ENCODE data around the gene CYTH1.
A peak's percentile ranks its signal among the peaks of the same experiment; 100 is the strongest.
"Not testable (repeated sequence)": the region's sequence is repeated elsewhere in the genome, so short reads cannot be mapped to it uniquely, and the experiment has no call there.

Gene CYTH1

DNA sequence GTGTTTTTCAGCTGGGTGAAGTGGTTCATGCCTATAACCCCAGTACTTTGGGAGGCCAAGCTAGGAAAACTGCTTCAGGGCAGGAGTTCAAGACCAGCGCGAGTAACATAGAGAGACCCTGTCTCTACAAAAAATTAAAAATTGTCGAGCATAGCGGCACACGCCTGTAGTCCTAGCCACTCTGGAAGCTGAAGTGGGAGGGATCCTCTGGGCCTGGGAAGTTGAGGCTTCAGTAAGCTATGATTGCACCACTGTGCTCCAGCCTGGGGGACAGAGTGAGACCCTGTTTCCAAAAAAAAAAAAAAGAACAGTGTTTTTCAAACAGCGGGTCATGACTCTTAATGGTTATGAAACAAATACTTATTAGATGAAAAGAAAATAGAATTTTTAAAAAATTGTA lies 2.3 kb upstream of the CYTH1 start:
- H3K4me1 ChIP-seq (ENCODE audit: control insufficient read depth, low read depth, low read length) = no peaks in the 10 kb centered on the region
- no peaks in the 10 kb centered on the region for H3K9me3 ChIP-seq (ENCODE audit: control insufficient read depth, low read depth, low read length)
- no peak overlapping the region for H3K4me3 ChIP-seq (ENCODE audit: low read length)
- no peak overlapping the region for H3K27ac ChIP-seq (ENCODE audit: low read length)
- no peaks in the 10 kb centered on the region for H3K36me3 ChIP-seq (ENCODE audit: control insufficient read depth, low read depth, low read length)
- H3K9ac ChIP-seq (ENCODE audit: low read length) = no peak overlapping the region
- H3K27me3 ChIP-seq (ENCODE audit: control insufficient read depth, insufficient read depth, low read length) = no peaks in the 10 kb centered on the region

DNA sequence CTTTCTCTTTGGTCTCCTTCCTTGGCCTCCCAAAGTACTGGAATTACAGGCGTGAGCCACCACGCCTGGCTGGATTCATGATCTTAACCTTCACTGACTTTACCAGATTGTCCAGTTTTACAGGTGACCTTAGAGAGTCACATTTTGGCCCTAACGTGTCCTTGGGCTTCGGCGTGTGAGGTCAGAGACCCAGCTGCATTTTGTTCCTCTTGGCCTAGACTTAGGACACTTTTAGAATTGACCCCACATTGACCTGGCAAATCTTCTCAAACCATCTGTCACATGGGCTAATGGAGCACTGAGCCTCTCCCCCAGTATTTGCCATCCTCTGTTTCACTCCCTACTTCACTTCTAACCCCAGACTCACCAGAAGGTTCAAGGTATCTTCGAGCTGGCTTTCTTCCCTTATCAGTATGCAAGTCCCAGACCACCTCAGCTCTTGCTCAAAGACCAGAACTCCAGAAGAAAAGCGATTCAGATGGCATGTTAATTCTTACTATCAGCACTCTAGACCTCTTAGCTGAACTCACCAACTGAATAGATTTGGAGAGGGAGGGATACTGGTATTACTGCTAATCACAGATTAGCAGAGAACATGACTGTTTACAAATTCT lies 1.7 kb upstream of the CYTH1 start:
- no peak overlapping the region for H3K9ac ChIP-seq (ENCODE audit: low read length)
- no peak overlapping the region for H3K27ac ChIP-seq (ENCODE audit: low read length)
- no peaks in the 10 kb centered on the region for H3K36me3 ChIP-seq (ENCODE audit: control insufficient read depth, low read depth, low read length)
- H3K4me1 ChIP-seq (ENCODE audit: control insufficient read depth, low read depth, low read length) = no peaks in the 10 kb centered on the region
- H3K4me3 ChIP-seq (ENCODE audit: low read length) = no peak overlapping the region
- no peaks in the 10 kb centered on the region for H3K9me3 ChIP-seq (ENCODE audit: control insufficient read depth, low read depth, low read length)
- H3K27me3 ChIP-seq (ENCODE audit: control insufficient read depth, insufficient read depth, low read length) = no peaks in the 10 kb centered on the region

DNA sequence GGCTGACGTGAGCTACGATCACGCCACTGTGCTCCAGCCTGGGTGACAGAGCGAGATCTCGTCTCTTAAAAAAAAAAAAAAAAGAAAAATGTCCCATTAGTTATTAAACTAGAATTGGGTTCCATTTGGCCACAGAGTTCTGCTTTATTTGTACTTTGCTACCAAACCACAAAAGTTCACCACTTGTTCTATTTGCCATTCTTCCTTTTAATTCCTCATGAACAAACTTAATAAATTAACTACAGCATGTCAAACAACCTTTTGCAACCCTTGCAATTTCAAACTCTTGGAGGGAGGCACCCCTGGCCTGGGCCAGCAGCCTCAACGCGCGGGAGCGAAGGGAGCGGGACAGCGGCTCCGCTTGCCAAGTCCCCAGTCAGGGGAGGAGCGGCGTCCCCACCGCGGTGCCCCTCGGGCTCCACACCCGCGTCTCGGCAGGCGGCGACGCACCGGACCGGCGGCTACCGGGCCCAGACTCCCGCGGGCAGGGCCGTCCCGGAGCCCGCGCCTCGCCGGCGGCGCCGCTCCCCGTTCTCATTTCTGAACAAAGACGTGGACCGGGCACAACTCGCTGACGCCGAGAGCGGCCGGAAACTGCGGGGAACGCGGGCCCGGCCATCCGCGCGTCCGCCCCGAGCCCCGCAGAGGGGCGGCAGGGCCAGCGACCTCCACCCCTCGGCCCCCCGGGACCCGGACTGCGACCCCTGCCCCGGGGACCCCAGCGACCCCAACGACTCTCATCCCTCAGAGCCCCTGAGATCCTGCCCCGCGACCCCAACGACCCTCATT lies 775 bp downstream of the CYTH1 start:
- H3K9ac ChIP-seq (ENCODE audit: low read length) = peak overlapping the region; percentile 36
- no peak overlapping the region for H3K27ac ChIP-seq (ENCODE audit: low read length)
- no peaks in the 10 kb centered on the region for H3K4me1 ChIP-seq (ENCODE audit: control insufficient read depth, low read depth, low read length)

DNA sequence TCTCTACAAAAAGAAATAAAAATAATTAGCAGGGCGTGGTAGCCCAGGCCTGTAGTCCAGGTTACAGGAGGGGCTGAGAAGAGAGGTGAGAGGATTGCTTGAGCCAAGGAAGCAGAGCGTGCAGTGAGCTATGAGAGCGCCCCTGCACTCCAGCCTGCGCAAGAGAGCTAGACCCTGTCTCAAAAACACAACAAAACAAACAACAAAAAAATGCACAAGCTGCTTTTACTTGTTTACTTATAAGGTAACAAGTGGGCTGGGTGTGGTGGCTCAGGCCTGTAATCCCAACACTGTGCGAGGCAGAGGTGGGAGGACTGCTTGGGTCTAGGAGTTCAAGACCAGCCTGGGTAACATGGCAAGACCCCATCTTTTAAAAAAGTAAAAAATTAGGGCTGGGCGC lies 1.7 kb downstream of the CYTH1 start:
- H3K4me3 ChIP-seq (ENCODE audit: low read length) = no peak overlapping the region
- H3K4me1 ChIP-seq (ENCODE audit: control insufficient read depth, low read depth, low read length) = no peaks in the 10 kb centered on the region
- no peak overlapping the region for H3K27ac ChIP-seq (ENCODE audit: low read length)
- no peak overlapping the region for H3K9ac ChIP-seq (ENCODE audit: low read length)
- H3K9me3 ChIP-seq (ENCODE audit: control insufficient read depth, low read depth, low read length) = no peaks in the 10 kb centered on the region
- H3K27me3 ChIP-seq (ENCODE audit: control insufficient read depth, insufficient read depth, low read length) = no peaks in the 10 kb centered on the region
- H3K36me3 ChIP-seq (ENCODE audit: control insufficient read depth, low read depth, low read length) = no peaks in the 10 kb centered on the region

More for the DNA sequence above, 775 bp downstream of the CYTH1 start:
- Histone ChIP-seq H3K27me3 (ENCODE audit: control insufficient read depth, insufficient read depth, low read length) (no peaks in the 10 kb centered on the region), H3K36me3 (ENCODE audit: control insufficient read depth, low read depth, low read length) (no peaks in the 10 kb centered on the region), H3K9me3 (ENCODE audit: control insufficient read depth, low read depth, low read length) (no peaks in the 10 kb centered on the region), H3K4me3 (ENCODE audit: low read length) (peak overlapping the region; percentile 67)

DNA sequence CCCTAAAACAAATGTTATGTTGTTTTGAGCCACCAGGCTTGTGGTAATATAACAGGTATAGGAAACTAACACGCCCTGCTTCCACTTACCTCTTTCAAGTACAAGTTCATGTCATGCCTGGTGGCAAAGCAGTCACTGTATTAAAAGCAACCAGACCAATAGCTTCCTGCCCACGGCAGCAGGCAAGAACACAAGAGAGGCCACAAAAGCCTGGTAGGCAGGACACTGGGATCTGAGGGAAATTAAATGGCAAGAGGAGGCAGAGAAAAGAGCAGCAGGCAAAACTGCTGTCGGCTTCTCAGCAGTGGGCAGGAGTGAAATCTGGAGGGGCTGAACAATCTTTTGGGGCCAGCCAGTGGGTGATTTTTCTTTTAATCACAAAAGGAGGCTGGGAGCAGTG lies 2.2 kb downstream of the CYTH1 start:
- Histone ChIP-seq H3K27ac (ENCODE audit: low read length) (no peak overlapping the region), H3K9ac (ENCODE audit: low read length) (no peak overlapping the region), H3K36me3 (ENCODE audit: control insufficient read depth, low read depth, low read length) (no peaks in the 10 kb centered on the region), H3K4me3 (ENCODE audit: low read length) (no peak overlapping the region), H3K27me3 (ENCODE audit: control insufficient read depth, insufficient read depth, low read length) (no peaks in the 10 kb centered on the region), H3K4me1 (ENCODE audit: control insufficient read depth, low read depth, low read length) (no peaks in the 10 kb centered on the region), H3K9me3 (ENCODE audit: control insufficient read depth, low read depth, low read length) (no peaks in the 10 kb centered on the region)

DNA sequence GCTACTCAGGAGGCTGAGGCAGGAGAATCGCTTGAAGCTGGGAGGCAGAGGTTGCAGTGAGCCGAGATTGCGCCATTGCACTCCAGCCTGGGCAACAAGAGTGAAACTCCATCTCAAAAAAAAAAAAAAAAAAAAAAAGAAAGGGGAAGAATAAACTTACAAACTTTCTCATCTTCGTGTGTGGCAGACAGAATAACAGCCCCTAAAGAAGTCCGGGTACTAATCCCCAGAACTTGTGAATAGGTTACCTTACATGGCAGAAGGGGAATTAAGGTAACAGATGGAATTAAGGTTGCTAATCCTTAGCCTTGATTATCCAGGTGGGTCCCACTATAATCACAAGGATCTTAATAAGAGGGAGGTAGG lies 2.8 kb downstream of the CYTH1 start:
- H3K36me3 ChIP-seq (ENCODE audit: control insufficient read depth, low read depth, low read length); H3K4me3 ChIP-seq (ENCODE audit: low read length); H3K9me3 ChIP-seq (ENCODE audit: control insufficient read depth, low read depth, low read length); H3K27ac ChIP-seq (ENCODE audit: low read length); H3K27me3 ChIP-seq (ENCODE audit: control insufficient read depth, insufficient read depth, low read length); H3K4me1 ChIP-seq (ENCODE audit: control insufficient read depth, low read depth, low read length); H3K9ac ChIP-seq (ENCODE audit: low read length): not testable (repeated sequence)

DNA sequence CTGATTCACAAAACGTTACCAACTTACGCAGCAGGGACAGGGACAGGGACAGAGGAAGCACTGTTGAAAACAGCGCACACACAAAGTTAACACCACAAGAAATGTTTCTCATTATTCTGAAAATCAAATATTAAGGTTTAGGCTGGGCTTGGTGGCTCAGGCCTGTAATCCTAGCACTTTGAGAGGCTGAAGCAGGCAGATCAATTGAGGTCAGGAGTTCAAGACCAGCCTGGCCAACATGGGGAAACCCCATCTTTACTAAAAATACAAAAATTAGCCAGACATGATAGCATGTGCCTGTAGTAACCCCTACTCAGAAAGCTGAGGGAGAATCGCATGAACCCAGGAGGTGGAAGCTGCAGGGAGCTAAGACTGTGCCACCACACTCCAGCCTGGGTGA lies 4.2 kb downstream of the CYTH1 start:
- Histone ChIP-seq H3K9me3 (ENCODE audit: control insufficient read depth, low read depth, low read length) (no peaks in the 10 kb centered on the region), H3K9ac (ENCODE audit: low read length) (no peak overlapping the region), H3K27me3 (ENCODE audit: control insufficient read depth, insufficient read depth, low read length) (no peaks in the 10 kb centered on the region), H3K27ac (ENCODE audit: low read length) (no peak overlapping the region), H3K36me3 (ENCODE audit: control insufficient read depth, low read depth, low read length) (no peaks in the 10 kb centered on the region), H3K4me1 (ENCODE audit: control insufficient read depth, low read depth, low read length) (no peaks in the 10 kb centered on the region), H3K4me3 (ENCODE audit: low read length) (no peak overlapping the region)

DNA sequence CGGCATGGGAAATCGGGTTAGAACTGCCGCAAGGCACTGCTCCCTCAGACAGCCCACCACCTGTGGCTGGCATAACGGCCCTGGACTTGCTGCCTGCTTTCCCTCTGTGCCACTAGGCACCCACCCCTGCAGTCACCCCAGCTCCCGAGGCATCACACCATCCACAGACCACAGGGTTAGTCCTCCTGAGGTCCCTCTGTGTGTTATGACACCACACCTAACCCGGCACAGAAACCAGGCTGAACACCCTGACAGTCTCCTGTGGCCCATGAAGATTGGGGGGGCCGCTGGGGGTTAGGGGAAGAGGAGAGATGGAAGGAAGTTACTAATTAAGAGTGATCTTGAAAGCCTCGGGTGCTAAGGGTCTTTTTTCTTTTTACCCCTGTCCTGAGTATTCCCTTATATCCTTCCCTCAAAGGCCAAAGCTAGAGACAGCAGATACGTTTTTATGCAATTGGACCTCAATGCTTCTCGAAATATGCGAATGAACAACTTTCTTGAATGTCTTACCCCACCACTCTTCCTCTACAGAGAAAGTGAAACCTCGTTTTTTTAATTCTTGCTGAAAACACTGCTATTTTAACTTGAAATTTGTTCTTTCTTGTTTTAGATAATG lies 7.0 kb downstream of the CYTH1 start:
- Histone ChIP-seq H3K4me1 (ENCODE audit: control insufficient read depth, low read depth, low read length) (no peaks in the 10 kb centered on the region), H3K27ac (ENCODE audit: low read length) (no peak overlapping the region), H3K4me3 (ENCODE audit: low read length) (no peak overlapping the region), H3K27me3 (ENCODE audit: control insufficient read depth, insufficient read depth, low read length) (no peaks in the 10 kb centered on the region), H3K9me3 (ENCODE audit: control insufficient read depth, low read depth, low read length) (no peaks in the 10 kb centered on the region), H3K9ac (ENCODE audit: low read length) (no peak overlapping the region), H3K36me3 (ENCODE audit: control insufficient read depth, low read depth, low read length) (no peaks in the 10 kb centered on the region)

DNA sequence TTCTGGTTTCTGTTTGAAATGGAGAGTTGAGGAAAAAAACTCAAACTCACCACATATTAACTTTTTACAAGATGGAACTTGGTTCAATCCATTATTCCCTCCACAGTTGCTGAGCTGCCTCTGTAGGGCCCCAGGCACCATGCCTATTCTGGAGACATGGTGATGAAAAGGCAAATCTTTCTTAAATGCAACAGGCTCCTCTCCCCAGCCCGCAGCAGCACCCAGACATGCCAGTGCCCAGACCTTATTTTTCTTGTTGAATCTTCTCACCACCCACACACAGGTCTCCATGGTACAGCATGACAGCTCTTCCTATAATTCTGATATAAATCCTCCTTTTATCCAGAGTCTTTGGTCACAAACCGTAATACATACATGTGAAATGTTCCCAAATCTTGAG lies 7.6 kb downstream of the CYTH1 start:
- no peak overlapping the region for H3K9ac ChIP-seq (ENCODE audit: low read length)
- no peaks in the 10 kb centered on the region for H3K9me3 ChIP-seq (ENCODE audit: control insufficient read depth, low read depth, low read length)
- H3K4me3 ChIP-seq (ENCODE audit: low read length) = no peak overlapping the region
- H3K4me1 ChIP-seq (ENCODE audit: control insufficient read depth, low read depth, low read length) = no peaks in the 10 kb centered on the region
- H3K27me3 ChIP-seq (ENCODE audit: control insufficient read depth, insufficient read depth, low read length) = no peaks in the 10 kb centered on the region
- no peak overlapping the region for H3K27ac ChIP-seq (ENCODE audit: low read length)
- no peaks in the 10 kb centered on the region for H3K36me3 ChIP-seq (ENCODE audit: control insufficient read depth, low read depth, low read length)

DNA sequence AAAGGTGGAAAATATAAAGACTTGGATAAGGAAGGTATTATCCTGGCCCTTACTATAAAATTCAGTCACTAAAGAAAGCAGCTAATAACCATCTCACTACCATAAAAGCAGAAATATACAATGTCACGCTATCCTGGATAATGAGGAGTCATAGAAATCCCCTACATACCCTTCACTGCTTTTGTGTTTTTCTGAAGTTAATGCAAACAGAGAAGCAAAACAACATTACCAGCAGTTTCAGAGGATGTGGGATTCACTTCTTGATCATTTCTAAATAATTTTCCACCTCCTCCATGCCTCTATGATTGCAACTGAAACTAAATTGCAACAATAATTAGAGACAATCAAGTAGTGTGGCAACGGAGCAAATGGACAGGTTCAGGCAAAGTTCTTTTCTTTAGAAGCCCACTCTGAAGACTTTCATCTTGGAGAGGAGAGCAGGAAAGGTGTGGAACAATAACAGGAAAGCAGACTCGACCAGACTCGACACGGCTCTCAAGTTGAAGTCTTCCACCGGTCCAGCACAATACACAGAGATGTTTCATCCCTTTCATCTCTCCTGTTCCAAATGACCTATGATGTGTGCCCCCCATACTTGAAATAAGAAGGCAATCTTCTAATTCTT lies 10.2 kb downstream of the CYTH1 start:
- Histone ChIP-seq H3K9ac (ENCODE audit: low read length) (no peak overlapping the region), H3K4me1 (ENCODE audit: control insufficient read depth, low read depth, low read length) (no peaks in the 10 kb centered on the region), H3K36me3 (ENCODE audit: control insufficient read depth, low read depth, low read length) (no peaks in the 10 kb centered on the region), H3K9me3 (ENCODE audit: control insufficient read depth, low read depth, low read length) (no peaks in the 10 kb centered on the region), H3K27ac (ENCODE audit: low read length) (no peak overlapping the region), H3K27me3 (ENCODE audit: control insufficient read depth, insufficient read depth, low read length) (no peaks in the 10 kb centered on the region), H3K4me3 (ENCODE audit: low read length) (no peak overlapping the region)

DNA sequence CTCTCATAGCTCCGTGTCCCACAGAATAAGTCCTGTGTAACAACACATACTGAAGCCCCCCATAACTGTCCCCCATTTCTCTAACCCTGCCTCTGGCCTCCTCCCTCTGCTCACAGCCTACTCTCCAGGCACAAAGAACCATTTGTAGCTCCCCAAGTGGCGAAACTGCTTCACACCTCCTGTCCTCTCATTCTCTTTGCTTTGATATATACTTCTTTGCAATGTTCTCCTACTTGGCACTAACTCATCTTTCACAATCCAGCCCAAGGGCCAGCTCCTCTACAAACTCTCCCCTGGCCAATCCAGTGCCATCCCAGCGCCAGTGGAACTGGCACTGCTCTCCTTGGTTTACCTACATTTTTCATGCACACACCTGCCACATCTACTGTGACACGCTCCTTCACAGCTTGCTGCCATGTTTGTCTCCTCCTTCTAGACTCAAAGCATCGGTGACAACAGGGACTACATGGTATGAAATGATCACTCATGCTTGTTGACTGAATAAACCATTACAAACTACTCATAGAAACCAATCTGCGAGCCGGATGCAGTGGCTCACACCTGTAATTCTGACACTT lies 12.8 kb downstream of the CYTH1 start:
- Histone ChIP-seq H3K9ac (ENCODE audit: low read length) (no peak overlapping the region), H3K27ac (ENCODE audit: low read length) (no peak overlapping the region)

More for the DNA sequence above, 12.8 kb downstream of the CYTH1 start:
- Histone ChIP-seq H3K36me3 (ENCODE audit: control insufficient read depth, low read depth, low read length) (no peaks in the 10 kb centered on the region), H3K9me3 (ENCODE audit: control insufficient read depth, low read depth, low read length) (no peaks in the 10 kb centered on the region), H3K27me3 (ENCODE audit: control insufficient read depth, insufficient read depth, low read length) (no peaks in the 10 kb centered on the region), H3K4me3 (ENCODE audit: low read length) (no peak overlapping the region), H3K4me1 (ENCODE audit: control insufficient read depth, low read depth, low read length) (no peaks in the 10 kb centered on the region)
